Measurements from ENCODE around the gene SNX25.

The SNX25 gene

GRCh38 chr4:185379326-185380295, 170.2 kb downstream of the SNX25 start:
- Histone ChIP-seq H3K4me1 (ENCODE audit: control insufficient read depth, insufficient read depth, low read length) (peaks cover 12% of the 10 kb centered on the region), H3K9ac (ENCODE audit: low read depth, low read length) (no peak overlapping the region), H3K27ac (ENCODE audit: low read depth, low read length) (no peak overlapping the region), H3K36me3 (ENCODE audit: control insufficient read depth, insufficient read depth, low read length) (no peaks in the 10 kb centered on the region), H3K9me3 (ENCODE audit: control insufficient read depth, insufficient read depth, low read length) (no peaks in the 10 kb centered on the region), H3K27me3 (ENCODE audit: control insufficient read depth, insufficient read depth, low read length) (no peaks in the 10 kb centered on the region), H3K4me3 (ENCODE audit: low read depth, low read length) (no peak overlapping the region)

- no peak overlapping the region for H3K27ac ChIP-seq (ENCODE audit: low read depth, low read length)
- no peak overlapping the region for H3K9ac ChIP-seq (ENCODE audit: low read depth, low read length)
- H3K4me1 ChIP-seq (ENCODE audit: control insufficient read depth, insufficient read depth, low read length): peaks cover 12% of the 10 kb centered on the region
- H3K4me3 ChIP-seq (ENCODE audit: low read depth, low read length): no peak overlapping the region
- no peaks in the 10 kb centered on the region for H3K27me3 ChIP-seq (ENCODE audit: control insufficient read depth, insufficient read depth, low read length)
- no peaks in the 10 kb centered on the region for H3K36me3 ChIP-seq (ENCODE audit: control insufficient read depth, insufficient read depth, low read length)
- no peaks in the 10 kb centered on the region for H3K9me3 ChIP-seq (ENCODE audit: control insufficient read depth, insufficient read depth, low read length)
Observed at GRCh38 chr4:185380320-185380719, 170.9 kb downstream of the SNX25 start.

DNA sequence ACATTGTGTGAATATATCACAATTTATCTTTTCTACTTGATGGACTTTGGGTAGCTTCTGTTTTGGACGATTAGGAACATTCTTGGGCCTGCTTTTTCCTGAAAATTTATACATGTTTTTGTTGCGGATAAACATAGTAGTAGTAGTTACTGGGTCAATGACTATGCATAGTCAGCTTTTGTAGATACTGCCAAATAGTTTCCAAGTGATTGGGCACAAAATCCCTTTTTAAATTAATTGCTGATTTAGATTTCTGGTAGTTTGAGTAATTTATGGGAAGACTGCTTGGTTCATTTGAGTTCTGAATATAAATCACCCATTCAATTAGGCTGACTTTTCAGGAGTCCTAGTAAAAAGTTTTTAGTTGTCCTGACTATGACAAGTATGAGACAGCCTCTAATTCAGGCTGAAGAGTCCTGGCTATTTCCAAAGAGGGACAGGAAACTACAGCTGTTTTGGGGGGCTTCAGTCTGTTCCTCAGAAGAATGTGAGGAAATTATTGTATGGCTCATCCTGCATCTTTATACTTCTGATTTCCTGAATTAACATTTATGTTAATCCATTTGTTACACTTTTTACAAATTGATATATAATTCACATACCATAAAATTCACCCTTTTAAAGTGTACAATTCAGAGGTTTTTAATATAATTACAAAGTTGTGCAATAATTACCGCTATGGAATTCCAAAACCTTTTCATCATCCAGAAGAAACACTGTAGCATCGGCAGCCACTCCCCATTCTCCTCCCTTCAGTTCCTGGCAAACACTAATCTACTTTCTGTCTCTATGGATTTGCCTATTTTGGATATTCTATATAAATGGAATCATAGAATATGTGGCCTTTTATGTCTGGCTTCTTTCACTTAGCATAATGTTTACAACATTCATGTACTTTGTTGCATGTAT, 172.1 kb downstream of the SNX25 start:
- Histone ChIP-seq H3K27me3 (ENCODE audit: control insufficient read depth, insufficient read depth, low read length) (no peaks in the 10 kb centered on the region), H3K9me3 (ENCODE audit: control insufficient read depth, insufficient read depth, low read length) (no peaks in the 10 kb centered on the region), H3K9ac (ENCODE audit: low read depth, low read length) (no peak overlapping the region), H3K4me1 (ENCODE audit: control insufficient read depth, insufficient read depth, low read length) (peaks cover 12% of the 10 kb centered on the region), H3K36me3 (ENCODE audit: control insufficient read depth, insufficient read depth, low read length) (no peaks in the 10 kb centered on the region), H3K4me3 (ENCODE audit: low read depth, low read length) (no peak overlapping the region), H3K27ac (ENCODE audit: low read depth, low read length) (no peak overlapping the region)

GRCh38 chr4:185382754-185383153, 173.4 kb downstream of the SNX25 start:
- H3K27me3 ChIP-seq (ENCODE audit: control insufficient read depth, insufficient read depth, low read length): no peaks in the 10 kb centered on the region
- H3K9me3 ChIP-seq (ENCODE audit: control insufficient read depth, insufficient read depth, low read length): no peaks in the 10 kb centered on the region
- no peak overlapping the region for H3K4me3 ChIP-seq (ENCODE audit: low read depth, low read length)
- H3K9ac ChIP-seq (ENCODE audit: low read depth, low read length): no peak overlapping the region
- H3K36me3 ChIP-seq (ENCODE audit: control insufficient read depth, insufficient read depth, low read length): no peaks in the 10 kb centered on the region
- peaks cover 2% of the 10 kb centered on the region; the same call in 1 of the 2 replicates for H3K4me1 ChIP-seq (ENCODE audit: control insufficient read depth, insufficient read depth, low read length)
- no peak overlapping the region for H3K27ac ChIP-seq (ENCODE audit: low read depth, low read length)

GRCh38 chr4:185383451-185383850, 174.1 kb downstream of the SNX25 start:
- no peaks in the 10 kb centered on the region for H3K4me1 ChIP-seq (ENCODE audit: control insufficient read depth, insufficient read depth, low read length)
- H3K9me3 ChIP-seq (ENCODE audit: control insufficient read depth, insufficient read depth, low read length): no peaks in the 10 kb centered on the region
- H3K36me3 ChIP-seq (ENCODE audit: control insufficient read depth, insufficient read depth, low read length): no peaks in the 10 kb centered on the region
- H3K9ac ChIP-seq (ENCODE audit: low read depth, low read length): no peak overlapping the region
- H3K27me3 ChIP-seq (ENCODE audit: control insufficient read depth, insufficient read depth, low read length): no peaks in the 10 kb centered on the region
- H3K4me3 ChIP-seq (ENCODE audit: low read depth, low read length): no peak overlapping the region
- no peak overlapping the region for H3K27ac ChIP-seq (ENCODE audit: low read depth, low read length)

GRCh38 chr4:185384061-185384460, 174.7 kb downstream of the SNX25 start:
- Histone ChIP-seq H3K9me3 (ENCODE audit: control insufficient read depth, insufficient read depth, low read length) (no peaks in the 10 kb centered on the region), H3K4me3 (ENCODE audit: low read depth, low read length) (no peak overlapping the region), H3K4me1 (ENCODE audit: control insufficient read depth, insufficient read depth, low read length) (no peaks in the 10 kb centered on the region), H3K27me3 (ENCODE audit: control insufficient read depth, insufficient read depth, low read length) (no peaks in the 10 kb centered on the region), H3K9ac (ENCODE audit: low read depth, low read length) (no peak overlapping the region), H3K36me3 (ENCODE audit: control insufficient read depth, insufficient read depth, low read length) (no peaks in the 10 kb centered on the region), H3K27ac (ENCODE audit: low read depth, low read length) (no peak overlapping the region)

GRCh38 chr4:185384930-185385331, 175.5 kb downstream of the SNX25 start:
- Histone ChIP-seq H3K4me1 (ENCODE audit: control insufficient read depth, insufficient read depth, low read length) (no peaks in the 10 kb centered on the region), H3K9ac (ENCODE audit: low read depth, low read length) (no peak overlapping the region), H3K9me3 (ENCODE audit: control insufficient read depth, insufficient read depth, low read length) (no peaks in the 10 kb centered on the region), H3K4me3 (ENCODE audit: low read depth, low read length) (no peak overlapping the region), H3K27ac (ENCODE audit: low read depth, low read length) (no peak overlapping the region), H3K36me3 (ENCODE audit: control insufficient read depth, insufficient read depth, low read length) (no peaks in the 10 kb centered on the region), H3K27me3 (ENCODE audit: control insufficient read depth, insufficient read depth, low read length) (no peaks in the 10 kb centered on the region)

GRCh38 chr4:185387957-185388356, 178.6 kb downstream of the SNX25 start:
- no peak overlapping the region for H3K4me3 ChIP-seq (ENCODE audit: low read depth, low read length)
- no peaks in the 10 kb centered on the region for H3K9me3 ChIP-seq (ENCODE audit: control insufficient read depth, insufficient read depth, low read length)
- H3K27me3 ChIP-seq (ENCODE audit: control insufficient read depth, insufficient read depth, low read length): no peaks in the 10 kb centered on the region
- H3K4me1 ChIP-seq (ENCODE audit: control insufficient read depth, insufficient read depth, low read length): no peaks in the 10 kb centered on the region
- H3K9ac ChIP-seq (ENCODE audit: low read depth, low read length): no peak overlapping the region
- H3K27ac ChIP-seq (ENCODE audit: low read depth, low read length): no peak overlapping the region
- H3K36me3 ChIP-seq (ENCODE audit: control insufficient read depth, insufficient read depth, low read length): no peaks in the 10 kb centered on the region

DNA sequence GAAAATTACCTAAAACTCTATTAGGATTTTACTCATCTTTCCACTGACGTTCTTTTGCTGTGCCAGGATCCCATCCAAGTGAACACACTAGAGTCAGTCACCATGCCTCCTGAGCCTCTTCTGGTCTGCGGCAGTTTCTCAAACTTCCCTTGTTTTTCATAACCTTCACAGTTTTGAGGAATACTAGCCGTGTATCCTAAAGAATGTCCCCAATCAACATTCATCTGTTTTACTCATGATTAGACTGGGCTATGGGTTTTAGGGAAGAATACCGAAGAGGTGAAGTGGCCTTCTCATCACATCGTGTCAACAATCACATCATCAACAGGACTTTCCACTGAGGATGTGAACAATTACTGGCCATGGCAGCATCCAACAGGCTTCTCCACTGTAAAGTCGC, 181.5 kb downstream of the SNX25 start:
- H3K27ac ChIP-seq (ENCODE audit: low read depth, low read length): no peak overlapping the region
- no peaks in the 10 kb centered on the region for H3K9me3 ChIP-seq (ENCODE audit: control insufficient read depth, insufficient read depth, low read length)
- peaks cover 7% of the 10 kb centered on the region; the same call in 1 of the 2 replicates for H3K4me1 ChIP-seq (ENCODE audit: control insufficient read depth, insufficient read depth, low read length)
- H3K36me3 ChIP-seq (ENCODE audit: control insufficient read depth, insufficient read depth, low read length): no peaks in the 10 kb centered on the region
- no peak overlapping the region for H3K9ac ChIP-seq (ENCODE audit: low read depth, low read length)
- no peak overlapping the region for H3K4me3 ChIP-seq (ENCODE audit: low read depth, low read length)
- no peaks in the 10 kb centered on the region for H3K27me3 ChIP-seq (ENCODE audit: control insufficient read depth, insufficient read depth, low read length)

DNA sequence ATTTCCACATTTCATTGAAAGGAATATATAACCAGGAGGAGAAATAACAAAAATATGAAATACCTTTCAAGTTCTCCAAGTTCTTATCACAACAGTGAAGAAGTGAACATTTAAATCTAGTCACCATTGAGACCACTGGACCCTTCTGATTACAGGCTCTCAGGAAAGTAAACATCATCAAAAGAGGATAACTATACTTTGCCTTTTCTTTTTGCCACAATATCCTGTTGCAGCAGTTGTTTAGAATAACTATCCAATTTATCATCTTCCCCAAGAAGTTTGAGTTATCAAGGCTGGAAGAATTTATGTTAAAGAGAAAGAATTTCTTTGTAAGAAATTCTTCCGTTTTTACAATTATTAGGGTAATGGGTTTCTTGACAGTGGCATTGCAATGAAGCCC, 182.8 kb downstream of the SNX25 start:
- no peaks in the 10 kb centered on the region for H3K36me3 ChIP-seq (ENCODE audit: control insufficient read depth, insufficient read depth, low read length)
- H3K9me3 ChIP-seq (ENCODE audit: control insufficient read depth, insufficient read depth, low read length): no peaks in the 10 kb centered on the region
- no peak overlapping the region for H3K9ac ChIP-seq (ENCODE audit: low read depth, low read length)
- H3K27ac ChIP-seq (ENCODE audit: low read depth, low read length): no peak overlapping the region
- H3K4me3 ChIP-seq (ENCODE audit: low read depth, low read length): no peak overlapping the region
- H3K27me3 ChIP-seq (ENCODE audit: control insufficient read depth, insufficient read depth, low read length): no peaks in the 10 kb centered on the region
- H3K4me1 ChIP-seq (ENCODE audit: control insufficient read depth, insufficient read depth, low read length): peaks cover 8% of the 10 kb centered on the region
